SJSA1 (cell line): ENCODE data around the gene FAM20C. TPM values are rescaled to one million over a fixed set of nuclear protein-coding genes. Genes with fewer than 3 reads are reported as not detected.
A peak's percentile ranks its signal among the peaks of the same experiment; 100 is the strongest.
"Not testable (repeated sequence)": the region's sequence is repeated elsewhere in the genome, so short reads cannot be mapped to it uniquely, and the experiment has no call there.

Experiments used
- DNase-seq, 2 experiments: peaks; one replicate each; pipeline ENCODE4 v3.0.0-alpha.2; 2015 to 2020; ENCODE audit warnings: low spot score in 2 of 2, low read depth in 1 of 2
- H3K27ac ChIP-seq: fragments of 250-450 bp; sonication (Bioruptor Pico); 2 replicates; pipeline ENCODE4 v1.5.1; 2020; ENCODE audit warnings: mild to moderate bottlenecking, moderate library complexity
- H3K27me3 ChIP-seq: fragments of 250-450 bp; sonication (Bioruptor Pico); replicated peaks from 2 replicates; pipeline ENCODE4 v1.5.1; 2020; ENCODE audit warnings: mild to moderate bottlenecking, moderate library complexity
- H3K36me3 ChIP-seq: fragments of 250-450 bp; sonication (Bioruptor Pico); 2 replicates; pipeline ENCODE4 v1.5.1; 2020; ENCODE audit warnings: mild to moderate bottlenecking
- H3K4me1 ChIP-seq: fragments of 250-450 bp; sonication (Bioruptor Pico); replicated peaks from 2 replicates; pipeline ENCODE4 v1.6.1; 2021; ENCODE audit warnings: mild to moderate bottlenecking
- H3K4me3 ChIP-seq: fragments of 250-450 bp; sonication (Bioruptor Pico); 2 replicates; pipeline ENCODE4 v1.5.1; 2020; ENCODE audit warnings: mild to moderate bottlenecking
- H3K9me3 ChIP-seq: fragments of 250-450 bp; sonication (Bioruptor Pico); replicated peaks from 2 replicates; pipeline ENCODE4 v1.5.1; 2020; ENCODE audit warnings: mild to moderate bottlenecking
- total RNA-seq: library from RNA; depleted of rRNA; stranded (reverse); fragments of >200 nt; shearing (Covaris generic); gene quantifications from 2 replicates; pipeline ENCODE4 v1.2.3, GENCODE V29; 2014

The FAM20C gene
- total RNA-seq, 1 experiment from 2014 or later, result 0.18 TPM

- Histone ChIP-seq H3K36me3 (no peaks in the 10 kb centered on the region), H3K4me3 (no peak overlapping the region), H3K27ac (no peak overlapping the region), H3K9me3 (no peaks in the 10 kb centered on the region), H3K27me3 (peaks cover 26% of the 10 kb centered on the region), H3K4me1 (no peaks in the 10 kb centered on the region)
- DNase-seq, result no peak
Observed at GRCh38 chr7:295155-296154, 103.1 kb downstream of the FAM20C start.

- Histone ChIP-seq H3K9me3 (no peaks in the 10 kb centered on the region), H3K27me3 (peaks cover 18% of the 10 kb centered on the region), H3K27ac (no peak overlapping the region), H3K4me3 (no peak overlapping the region), H3K36me3 (no peaks in the 10 kb centered on the region), H3K4me1 (no peaks in the 10 kb centered on the region)
- no peak for DNase-seq
Observed at GRCh38 chr7:296373-296945, 104.1 kb downstream of the FAM20C start.

- not testable (repeated sequence) for H3K9me3 ChIP-seq, H3K27ac ChIP-seq, H3K4me3 ChIP-seq, H3K4me1 ChIP-seq, H3K36me3 ChIP-seq, DNase-seq
- peaks cover 11% of the 10 kb centered on the region for H3K27me3 ChIP-seq
Observed at GRCh38 chr7:297141-297540, 104.8 kb downstream of the FAM20C start.

- Histone ChIP-seq H3K4me1 (no peaks in the 10 kb centered on the region), H3K27ac (no peak overlapping the region), H3K27me3 (0 out of 2 replicates have a peak, but pooled peaks cover 9% of the 10 kb centered on the region), H3K9me3 (no peaks in the 10 kb centered on the region), H3K4me3 (no peak overlapping the region), H3K36me3 (no peaks in the 10 kb centered on the region)
- DNase-seq, result no peak
Observed at GRCh38 chr7:297611-298374, 105.4 kb downstream of the FAM20C start.

GRCh38 chr7:298375-298702 is 106.0 kb downstream of the FAM20C start:
- H3K4me1 ChIP-seq, result no peaks in the 10 kb centered on the region
- no peaks in the 10 kb centered on the region for H3K36me3 ChIP-seq
- H3K9me3 ChIP-seq, result no peaks in the 10 kb centered on the region
- no peak overlapping the region for H3K27ac ChIP-seq
- 0 out of 2 replicates have a peak, but pooled peaks cover 9% of the 10 kb centered on the region for H3K27me3 ChIP-seq
- DNase-seq, result peak in 1 of 2 experiments; percentile 38
- no peak overlapping the region for H3K4me3 ChIP-seq

GRCh38 chr7:298743-299142 is 106.4 kb downstream of the FAM20C start:
- no peaks in the 10 kb centered on the region for H3K36me3 ChIP-seq
- DNase-seq, result no peak
- no peak overlapping the region for H3K27ac ChIP-seq
- 0 out of 2 replicates have a peak, but pooled peaks cover 5% of the 10 kb centered on the region for H3K27me3 ChIP-seq
- no peaks in the 10 kb centered on the region for H3K9me3 ChIP-seq
- H3K4me1 ChIP-seq, result no peaks in the 10 kb centered on the region
- no peak overlapping the region for H3K4me3 ChIP-seq

- H3K36me3 ChIP-seq, result no peaks in the 10 kb centered on the region
- H3K4me1 ChIP-seq, result no peaks in the 10 kb centered on the region
- 0 out of 2 replicates have a peak, but pooled peaks cover under 1% of the 10 kb centered on the region for H3K27me3 ChIP-seq
- peak in 1 of 2 experiments; percentile 31 for DNase-seq
- H3K27ac ChIP-seq, result no peak overlapping the region
- no peaks in the 10 kb centered on the region for H3K9me3 ChIP-seq
- no peak overlapping the region for H3K4me3 ChIP-seq
Observed at GRCh38 chr7:299169-299568, 106.8 kb downstream of the FAM20C start.

- H3K36me3 ChIP-seq, result no peaks in the 10 kb centered on the region
- H3K27me3 ChIP-seq, result no peaks in the 10 kb centered on the region
- no peaks in the 10 kb centered on the region for H3K4me1 ChIP-seq
- DNase-seq, result no peak
- no peak overlapping the region for H3K4me3 ChIP-seq
- H3K27ac ChIP-seq, result no peak overlapping the region
- H3K9me3 ChIP-seq, result no peaks in the 10 kb centered on the region
Observed at GRCh38 chr7:299628-300027, 107.3 kb downstream of the FAM20C start.

GRCh38 chr7:300048-300447 is 107.7 kb downstream of the FAM20C start:
- no peak for DNase-seq
- no peaks in the 10 kb centered on the region for H3K36me3 ChIP-seq
- no peaks in the 10 kb centered on the region for H3K9me3 ChIP-seq
- H3K4me1 ChIP-seq, result no peaks in the 10 kb centered on the region
- H3K4me3 ChIP-seq, result no peak overlapping the region
- H3K27ac ChIP-seq, result no peak overlapping the region
- H3K27me3 ChIP-seq, result no peaks in the 10 kb centered on the region

- no peak overlapping the region for H3K27ac ChIP-seq
- no peaks in the 10 kb centered on the region for H3K36me3 ChIP-seq
- no peak overlapping the region for H3K4me3 ChIP-seq
- H3K9me3 ChIP-seq, result no peaks in the 10 kb centered on the region
- H3K4me1 ChIP-seq, result no peaks in the 10 kb centered on the region
- DNase-seq, result no peak
- H3K27me3 ChIP-seq, result no peaks in the 10 kb centered on the region
Observed at GRCh38 chr7:300546-301290, 108.3 kb downstream of the FAM20C start.

- Histone ChIP-seq H3K4me3 (no peak overlapping the region), H3K4me1 (no peaks in the 10 kb centered on the region), H3K9me3 (no peaks in the 10 kb centered on the region), H3K36me3 (no peaks in the 10 kb centered on the region), H3K27ac (no peak overlapping the region), H3K27me3 (no peaks in the 10 kb centered on the region)
- DNase-seq, result no peak
Observed at GRCh38 chr7:301291-302053, 109.1 kb downstream of the FAM20C start.

GRCh38 chr7:302054-302992 is 110.0 kb downstream of the FAM20C start:
- Histone ChIP-seq H3K4me1 (no peaks in the 10 kb centered on the region), H3K4me3 (no peak overlapping the region), H3K36me3 (no peaks in the 10 kb centered on the region), H3K9me3 (no peaks in the 10 kb centered on the region), H3K27me3 (no peaks in the 10 kb centered on the region), H3K27ac (no peak overlapping the region)
- no peak for DNase-seq
